SK-N-SH treated with all-trans-retinoic acid at 6 μM for 48 hours (cell line): ENCODE data around the gene PLCE1.

Source experiments
- BACH2 ChIP-seq: fragments of 250-450 bp; sonication (Bioruptor Pico); IDR thresholded peaks from 2 replicates; pipeline ENCODE4 v1.9.0; 2021; ENCODE audit warnings: mild to moderate bottlenecking, borderline replicate concordance
- CREB5 ChIP-seq: fragments of 250-450 bp; sonication (Bioruptor Pico); IDR thresholded peaks from 2 replicates; pipeline ENCODE4 v1.5.1; 2020; ENCODE audit warnings: low read depth, mild to moderate bottlenecking, moderate library complexity
- ISL1 ChIP-seq: fragments of 250-450 bp; sonication (Bioruptor Pico); IDR thresholded peaks from 2 replicates; pipeline ENCODE4 v2.1.2; 2022; ENCODE audit warnings: mild to moderate bottlenecking, moderate library complexity
- PATZ1 ChIP-seq: fragments of 250-450 bp; sonication (Bioruptor Pico); IDR thresholded peaks from 2 replicates; pipeline ENCODE4 v1.8.0; 2020; ENCODE audit warnings: mild to moderate bottlenecking, moderate library complexity, borderline replicate concordance
- RARB ChIP-seq: fragments of 250-450 bp; sonication (Bioruptor Pico); IDR thresholded peaks from 2 replicates; pipeline ENCODE4 v1.8.0; 2021; ENCODE audit warnings: mild to moderate bottlenecking, moderate library complexity
- TSHZ2 ChIP-seq: fragments of 250-450 bp; sonication (Bioruptor Pico); IDR thresholded peaks from 2 replicates; pipeline ENCODE4 v1.5.0; 2020; ENCODE audit warnings: mild to moderate bottlenecking, moderate library complexity
- ZNF70 ChIP-seq: fragments of 450-650 bp; formaldehyde crosslinking; IDR thresholded peaks from 2 replicates; pipeline ENCODE4 v1.5.0; 2020; ENCODE audit warnings: mild to moderate bottlenecking, moderate library complexity
- TF ChIP-seq, protein P1 (sequence below): fragments of 250-450 bp; sonication (Bioruptor Pico); IDR thresholded peaks from 2 replicates; pipeline ENCODE4 v1.5.1; 2021; ENCODE audit warnings: mild to moderate bottlenecking, moderate library complexity

DNA sequence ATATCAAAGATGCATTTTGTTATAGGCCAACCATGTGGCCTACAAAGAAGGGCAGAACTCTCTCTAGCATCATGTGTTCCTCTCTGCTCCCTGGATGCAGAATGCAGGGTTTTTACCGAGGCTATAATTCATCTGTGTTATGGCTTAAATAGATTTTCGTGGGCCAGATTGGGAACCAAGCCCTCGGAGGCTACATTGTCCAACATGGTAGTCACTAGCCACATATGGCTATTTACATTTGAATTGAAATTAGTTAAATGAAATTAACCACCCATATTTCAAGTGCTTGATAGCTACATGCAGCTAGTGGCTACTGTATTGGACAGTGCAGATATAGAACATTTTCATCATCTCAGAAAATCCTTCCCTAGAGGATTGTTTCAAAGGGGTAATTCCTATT, 2.8 kb downstream of the PLCE1 start:
- TF ChIP-seq PATZ1 (CRISPR knock-in tag) (no peak), BACH2 (CRISPR knock-in tag) (no peak), ZNF70 (no peak), TSHZ2 (no peak), ISL1 (CRISPR knock-in tag) (no peak), RARB (CRISPR knock-in tag) (no peak), CREB5 (no peak)
- TF ChIP-seq, protein P1, sequence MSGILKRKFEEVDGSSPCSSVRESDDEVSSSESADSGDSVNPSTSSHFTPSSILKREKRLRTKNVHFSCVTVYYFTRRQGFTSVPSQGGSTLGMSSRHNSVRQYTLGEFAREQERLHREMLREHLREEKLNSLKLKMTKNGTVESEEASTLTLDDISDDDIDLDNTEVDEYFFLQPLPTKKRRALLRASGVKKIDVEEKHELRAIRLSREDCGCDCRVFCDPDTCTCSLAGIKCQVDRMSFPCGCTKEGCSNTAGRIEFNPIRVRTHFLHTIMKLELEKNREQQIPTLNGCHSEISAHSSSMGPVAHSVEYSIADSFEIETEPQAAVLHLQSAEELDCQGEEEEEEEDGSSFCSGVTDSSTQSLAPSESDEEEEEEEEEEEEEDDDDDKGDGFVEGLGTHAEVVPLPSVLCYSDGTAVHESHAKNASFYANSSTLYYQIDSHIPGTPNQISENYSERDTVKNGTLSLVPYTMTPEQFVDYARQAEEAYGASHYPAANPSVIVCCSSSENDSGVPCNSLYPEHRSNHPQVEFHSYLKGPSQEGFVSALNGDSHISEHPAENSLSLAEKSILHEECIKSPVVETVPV (CRISPR knock-in tag) = no peak
